Glutamatergic neuron (in vitro differentiated cells): ENCODE data around the gene ASB17. TPM values are rescaled to one million over a fixed set of nuclear protein-coding genes. Genes with fewer than 3 reads are reported as not detected.

ENCODE experiments used
- DNase-seq: peaks from one replicate; pipeline ENCODE4 v3.0.0; 2022
- H3K27ac Mint-ChIP-seq: one replicate; pipeline ENCODE4 v1.8.0; 2020; ENCODE audit warnings: mild to moderate bottlenecking, mixed read lengths, inconsistent platforms; ENCODE audit not compliant: unreplicated experiment
- H3K27me3 Mint-ChIP-seq: one replicate; pipeline ENCODE4 v1.8.0; 2020; ENCODE audit warnings: mild to moderate bottlenecking, moderate library complexity, mixed read lengths, inconsistent platforms; ENCODE audit not compliant: unreplicated experiment
- H3K36me3 Mint-ChIP-seq: one replicate; pipeline ENCODE4 v1.8.0; 2020; ENCODE audit warnings: mild to moderate bottlenecking, mixed read lengths, inconsistent platforms; ENCODE audit not compliant: unreplicated experiment
- H3K4me1 Mint-ChIP-seq: one replicate; pipeline ENCODE4 v1.8.0; 2020; ENCODE audit warnings: mild to moderate bottlenecking, low read depth, mixed read lengths, inconsistent platforms; ENCODE audit not compliant: unreplicated experiment
- H3K4me3 Mint-ChIP-seq: one replicate; pipeline ENCODE4 v1.8.0; 2020; ENCODE audit warnings: mild to moderate bottlenecking, mixed read lengths, inconsistent platforms; ENCODE audit not compliant: unreplicated experiment
- H3K9me3 Mint-ChIP-seq: one replicate; pipeline ENCODE4 v1.8.0; 2020; ENCODE audit warnings: mild to moderate bottlenecking, moderate library complexity, mixed read lengths, inconsistent platforms; ENCODE audit not compliant: unreplicated experiment
- CTCF ChIP-seq: fragments of 200-600 bp; sonication (generic); IDR thresholded peaks from one replicate; pipeline ENCODE4 v1.5.0; 2021; ENCODE audit not compliant: partially characterized antibody, unreplicated experiment
- long read RNA-seq: library from polyadenylated mRNA; unstranded; transcript quantifications from one replicate; pipeline ENCODE4 v2.0.0, GENCODE V29; 2020; ENCODE audit not compliant: unreplicated experiment
- total RNA-seq: library from RNA; stranded (reverse); fragmentation: NEBNext Ultra II Directional; extraction: Animal tissue kit (Norgen Biotek cat#: 25700); gene quantifications from one replicate; pipeline ENCODE4 v1.2.1, GENCODE V29; 2021; ENCODE audit not compliant: unreplicated experiment

Gene ASB17
- not detected for total RNA-seq
- long read RNA-seq = 0 reads

GRCh38 chr1:75932304-75932703, at the start of gene ASB17:
ASB17 (minus strand) TSS chr1:75932404; CDS start chr1:75932291, 113 bp downstream.
- no peaks in the 10 kb centered on the region for H3K4me1 Mint-ChIP-seq
- no peaks in the 10 kb centered on the region for H3K27me3 Mint-ChIP-seq
- no peak within 1 kb of the TSS for H3K27ac Mint-ChIP-seq
- no peak for DNase-seq
- TF ChIP-seq CTCF = no peak
- H3K9me3 Mint-ChIP-seq = no peaks in the 10 kb centered on the region
- H3K4me3 Mint-ChIP-seq = no peak within 1 kb of the TSS
- H3K36me3 Mint-ChIP-seq = no peaks in the 10 kb centered on the region

- Mint-ChIP-seq H3K27ac (no peak overlapping the region), H3K27me3 (peaks cover 6% of the 10 kb centered on the region), H3K4me3 (no peak overlapping the region), H3K9me3 (peaks cover 7% of the 10 kb centered on the region), H3K4me1 (peaks cover 18% of the 10 kb centered on the region), H3K36me3 (peaks cover 12% of the 10 kb centered on the region)
- no peak for DNase-seq
- TF ChIP-seq CTCF = no peak
Observed at GRCh38 chr1:75980972-75981897, 49.0 kb upstream of the ASB17 start.

- Mint-ChIP-seq H3K4me1 (no peaks in the 10 kb centered on the region), H3K27ac (no peak overlapping the region), H3K4me3 (no peak overlapping the region), H3K36me3 (no peaks in the 10 kb centered on the region), H3K27me3 (no peaks in the 10 kb centered on the region), H3K9me3 (no peaks in the 10 kb centered on the region)
- no peak for DNase-seq
- no peak for TF ChIP-seq CTCF
Observed at GRCh38 chr1:75970631-75971030, 38.4 kb upstream of the ASB17 start.

GRCh38 chr1:75969550-75969949, 37.3 kb upstream of the ASB17 start:
- Mint-ChIP-seq H3K4me1 (no peaks in the 10 kb centered on the region), H3K36me3 (no peaks in the 10 kb centered on the region), H3K27me3 (no peaks in the 10 kb centered on the region), H3K9me3 (no peaks in the 10 kb centered on the region), H3K27ac (no peak overlapping the region), H3K4me3 (no peak overlapping the region)
- TF ChIP-seq CTCF = no peak
- no peak for DNase-seq

GRCh38 chr1:75967719-75968118, 35.5 kb upstream of the ASB17 start:
- H3K36me3 Mint-ChIP-seq = no peaks in the 10 kb centered on the region
- no peak overlapping the region for H3K4me3 Mint-ChIP-seq
- no peaks in the 10 kb centered on the region for H3K4me1 Mint-ChIP-seq
- no peaks in the 10 kb centered on the region for H3K27me3 Mint-ChIP-seq
- no peak overlapping the region for H3K27ac Mint-ChIP-seq
- H3K9me3 Mint-ChIP-seq = no peaks in the 10 kb centered on the region
- DNase-seq = no peak
- no peak for TF ChIP-seq CTCF
